H9 (cell line): ENCODE data around the gene GPBP1L1. TPM values are rescaled to one million over a fixed set of nuclear protein-coding genes. Genes with fewer than 3 reads are reported as not detected.

ENCODE experiments used
- DNase-seq: peaks from one replicate; pipeline ENCODE4 v3.0.0-alpha.2; 2017
- H2AFZ ChIP-seq: one replicate; pipeline ENCODE4 v1.6.1; 2013; ENCODE audit warnings: mild to moderate bottlenecking, low read length, control low read depth, moderate library complexity
- H2AK5ac ChIP-seq: 2 replicates; pipeline ENCODE4 v1.6.1; 2013; ENCODE audit warnings: low read length, control low read depth, mixed read lengths; ENCODE audit not compliant: insufficient read length
- H2BK120ac ChIP-seq: one replicate; pipeline ENCODE4 v1.6.1; 2013; ENCODE audit warnings: low read depth, mild to moderate bottlenecking, low read length, control low read depth, inconsistent platforms; ENCODE audit not compliant: poor library complexity, severe bottlenecking
- H2BK12ac ChIP-seq: 2 replicates; pipeline ENCODE4 v1.6.1; 2013; ENCODE audit warnings: low read length, control low read depth, mixed read lengths, low read depth; ENCODE audit not compliant: insufficient read length
- H2BK15ac ChIP-seq: 2 replicates; pipeline ENCODE4 v1.6.1; 2013; ENCODE audit warnings: low read depth, low read length, control low read depth
- H2BK20ac ChIP-seq: one replicate; pipeline ENCODE4 v1.6.1; 2013; ENCODE audit warnings: low read depth, mild to moderate bottlenecking, low read length, control low read depth, inconsistent platforms; ENCODE audit not compliant: poor library complexity, severe bottlenecking
- H2BK5ac ChIP-seq: 2 replicates; pipeline ENCODE4 v1.6.1; 2013; ENCODE audit warnings: low read length, control low read depth, mixed read lengths; ENCODE audit not compliant: insufficient read length
- H3K14ac ChIP-seq: 2 replicates; pipeline ENCODE4 v1.6.1; 2013; ENCODE audit warnings: low read length, control low read depth; ENCODE audit not compliant: insufficient read depth
- H3K18ac ChIP-seq: 2 replicates; pipeline ENCODE4 v1.6.1; 2013; ENCODE audit warnings: low read depth, mild to moderate bottlenecking, mixed read lengths, low read length, control low read depth; ENCODE audit not compliant: insufficient read length
- H3K23ac ChIP-seq: 2 replicates; pipeline ENCODE4 v1.6.1; 2013; ENCODE audit warnings: low read length, control low read depth, mixed read lengths, low read depth; ENCODE audit not compliant: insufficient read length
- H3K23me2 ChIP-seq: 2 replicates; pipeline ENCODE4 v1.6.1; 2013; ENCODE audit warnings: low read depth, mild to moderate bottlenecking, mixed read lengths, low read length, control low read depth; ENCODE audit not compliant: insufficient read length, poor library complexity, severe bottlenecking
- H3K27ac ChIP-seq: 2 replicates; pipeline ENCODE4 v1.5.1; 2013; ENCODE audit warnings: low read length, control low read depth, mixed read lengths, low read depth; ENCODE audit not compliant: insufficient read length
- H3K27me3 ChIP-seq: 2 replicates; pipeline ENCODE4 v1.6.1; 2013; ENCODE audit warnings: low read length, control low read depth, inconsistent platforms; ENCODE audit not compliant: insufficient read depth
- H3K4ac ChIP-seq: 2 replicates; pipeline ENCODE4 v1.6.1; 2013; ENCODE audit warnings: low read depth, mild to moderate bottlenecking, control low read depth, inconsistent platforms, low read length, moderate library complexity
- H3K4me1 ChIP-seq: 2 replicates; pipeline ENCODE4 v1.6.1; 2013; ENCODE audit warnings: low read length, control low read depth, inconsistent platforms; ENCODE audit not compliant: insufficient read depth
- H3K4me2 ChIP-seq: 2 replicates; pipeline ENCODE4 v1.6.1; 2013; ENCODE audit warnings: low read length, control low read depth, mixed read lengths; ENCODE audit not compliant: insufficient read length, insufficient read depth
- H3K56ac ChIP-seq: 2 replicates; pipeline ENCODE4 v1.6.1; 2013; ENCODE audit warnings: low read depth, mild to moderate bottlenecking, mixed read lengths, low read length, control low read depth; ENCODE audit not compliant: insufficient read length
- H3K79me1 ChIP-seq: 2 replicates; pipeline ENCODE4 v1.6.1; 2013; ENCODE audit warnings: low read depth, mild to moderate bottlenecking, moderate library complexity, low read length, control low read depth, inconsistent platforms; ENCODE audit not compliant: insufficient read depth, poor library complexity, severe bottlenecking
- H3K79me2 ChIP-seq: 2 replicates; pipeline ENCODE4 v1.6.1; 2013; ENCODE audit warnings: low read length, control low read depth, inconsistent platforms; ENCODE audit not compliant: insufficient read depth
- H3K9ac ChIP-seq: 2 replicates; pipeline ENCODE4 v1.6.1; 2013; ENCODE audit warnings: low read length, control low read depth, mixed read lengths; ENCODE audit not compliant: insufficient read length; ENCODE audit errors: extremely low read depth
- H3K9me3 ChIP-seq: one replicate; pipeline ENCODE4 v1.6.1; 2013; ENCODE audit warnings: low read depth, low read length, inconsistent platforms; ENCODE audit not compliant: control insufficient read depth
- H3T11ph ChIP-seq: one replicate; pipeline ENCODE4 v1.6.1; 2013; ENCODE audit warnings: mild to moderate bottlenecking, low read length, control low read depth, inconsistent platforms
- H4K20me1 ChIP-seq: one replicate; pipeline ENCODE4 v1.6.1; 2013; ENCODE audit not compliant: control insufficient read depth, insufficient read length, insufficient read depth
- H4K5ac ChIP-seq: 2 replicates; pipeline ENCODE4 v1.6.1; 2013; ENCODE audit warnings: low read depth, mild to moderate bottlenecking, mixed read lengths, low read length, control low read depth; ENCODE audit not compliant: insufficient read length
- H4K8ac ChIP-seq: replicated peaks from 2 replicates; pipeline ENCODE4 v1.6.1; 2013; ENCODE audit warnings: low read length, control low read depth, mixed read lengths, low read depth; ENCODE audit not compliant: insufficient read length
- H4K91ac ChIP-seq: 2 replicates; pipeline ENCODE4 v1.6.1; 2013; ENCODE audit warnings: low read depth, mild to moderate bottlenecking, moderate library complexity, mixed read lengths, low read length, control low read depth; ENCODE audit not compliant: insufficient read length
- H3K27ac Mint-ChIP-seq, 3 experiments: 2 replicates in 2 of 3; 3 replicates in 1 of 3; pipeline ENCODE4 v1.8.0; 2020 to 2021; ENCODE audit warnings: mixed read lengths in 3 of 3, mild to moderate bottlenecking in 1 of 3, moderate library complexity in 1 of 3
- H3K27me3 Mint-ChIP-seq: 2 replicates; pipeline ENCODE4 v1.8.0; 2021; ENCODE audit warnings: low read depth, mild to moderate bottlenecking, moderate library complexity, mixed read lengths
- H3K36me3 Mint-ChIP-seq, 3 experiments: 2 replicates in 2 of 3; 3 replicates in 1 of 3; pipeline ENCODE4 v1.8.0; 2020 to 2021; ENCODE audit warnings: low read depth in 3 of 3, mixed read lengths in 3 of 3; ENCODE audit not compliant: insufficient read depth in 1 of 3
- H3K4me1 Mint-ChIP-seq, 2 experiments: 2 replicates each; pipeline ENCODE4 v1.8.0; 2020; ENCODE audit warnings: mixed read lengths in 2 of 2
- H3K4me3 Mint-ChIP-seq, 2 experiments: 2 replicates in 1 of 2; 3 replicates in 1 of 2; pipeline ENCODE4 v1.8.0; 2020 to 2021; ENCODE audit warnings: mild to moderate bottlenecking in 2 of 2, mixed read lengths in 2 of 2, moderate library complexity in 1 of 2
- H3K9me3 Mint-ChIP-seq, 2 experiments: 2 replicates in 1 of 2; 3 replicates in 1 of 2; pipeline ENCODE4 v1.8.0; 2020; ENCODE audit warnings: mild to moderate bottlenecking in 2 of 2, mixed read lengths in 2 of 2, moderate library complexity in 1 of 2
- WGBS: extraction: QIAGEN DNeasy Blood & Tissue Kit; methylation state at CpG from one replicate; pipeline ENCODE4 v1.1.7; 2013; ENCODE audit warnings: missing lambda C conversion rate, low lambda C conversion rate, mixed read lengths; ENCODE audit not compliant: insufficient read length; ENCODE audit errors: extremely low coverage; 5-methylcytosine and 5-hydroxymethylcytosine counted together
- total RNA-seq: library from RNA; stranded (reverse); gene quantifications from 2 replicates; pipeline ENCODE4 v1.2.1, GENCODE V29; 2021
- TF ChIP-seq, protein P1 (sequence below): fragments of 200-600 bp; sonication (generic); conservative IDR thresholded peaks from 3 replicates; pipeline ENCODE4 v1.8.0; 2021; ENCODE audit warnings: antibody characterized with exemption, mild to moderate bottlenecking

GPBP1L1 gene
- total RNA-seq, 1 experiment from 2014 or later: 115 TPM

GRCh38 chr1:45659222-45659621 lies 27.1 kb downstream of the GPBP1L1 start:
- Histone ChIP-seq H3T11ph (no peak overlapping the region), H2AFZ (no peak overlapping the region), H4K91ac (no peak overlapping the region), H2BK12ac (no peak overlapping the region), H4K8ac (no peak overlapping the region), H3K79me2 (peaks cover 6% of the 10 kb centered on the region; the same call in 1 of the 2 replicates), H2BK5ac (no peak overlapping the region), H4K5ac (no peak overlapping the region), H3K23ac (no peak overlapping the region), H3K23me2 (no peaks in the 10 kb centered on the region), H3K9me3 (no peaks in the 10 kb centered on the region), H3K27me3 (no peaks in the 10 kb centered on the region), H2BK120ac (no peak overlapping the region), H2BK20ac (no peak overlapping the region), H3K14ac (no peak overlapping the region), H3K56ac (no peak overlapping the region), H3K4me2 (no peak overlapping the region), H3K18ac (no peak overlapping the region), H3K79me1 (peaks cover 5% of the 10 kb centered on the region), H4K20me1 (no peaks in the 10 kb centered on the region), H2BK15ac (no peak overlapping the region), H3K4ac (no peak overlapping the region), H3K9ac (no peak overlapping the region), H3K27ac (no peak overlapping the region), H3K4me1 (no peaks in the 10 kb centered on the region), H2AK5ac (no peak overlapping the region)
- Mint-ChIP-seq H3K27ac (no peak overlapping the region), H3K27me3 (no peaks in the 10 kb centered on the region; the same call in 1 of the 2 replicates), H3K36me3 (peaks cover 50 to 70% (median 69%) of the 10 kb centered on the region in 3 experiments), H3K4me1 (peaks cover 8% of the 10 kb centered on the region in 2 experiments; a peak in 3 of 4 replicates), H3K4me3 (no peak overlapping the region), H3K9me3 (no peaks in the 10 kb centered on the region; a peak in 1 of 5 replicates)
- DNase-seq: no peak
- TF ChIP-seq, protein P1, sequence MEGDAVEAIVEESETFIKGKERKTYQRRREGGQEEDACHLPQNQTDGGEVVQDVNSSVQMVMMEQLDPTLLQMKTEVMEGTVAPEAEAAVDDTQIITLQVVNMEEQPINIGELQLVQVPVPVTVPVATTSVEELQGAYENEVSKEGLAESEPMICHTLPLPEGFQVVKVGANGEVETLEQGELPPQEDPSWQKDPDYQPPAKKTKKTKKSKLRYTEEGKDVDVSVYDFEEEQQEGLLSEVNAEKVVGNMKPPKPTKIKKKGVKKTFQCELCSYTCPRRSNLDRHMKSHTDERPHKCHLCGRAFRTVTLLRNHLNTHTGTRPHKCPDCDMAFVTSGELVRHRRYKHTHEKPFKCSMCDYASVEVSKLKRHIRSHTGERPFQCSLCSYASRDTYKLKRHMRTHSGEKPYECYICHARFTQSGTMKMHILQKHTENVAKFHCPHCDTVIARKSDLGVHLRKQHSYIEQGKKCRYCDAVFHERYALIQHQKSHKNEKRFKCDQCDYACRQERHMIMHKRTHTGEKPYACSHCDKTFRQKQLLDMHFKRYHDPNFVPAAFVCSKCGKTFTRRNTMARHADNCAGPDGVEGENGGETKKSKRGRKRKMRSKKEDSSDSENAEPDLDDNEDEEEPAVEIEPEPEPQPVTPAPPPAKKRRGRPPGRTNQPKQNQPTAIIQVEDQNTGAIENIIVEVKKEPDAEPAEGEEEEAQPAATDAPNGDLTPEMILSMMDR: no peak
- no CpG with 5 or more reads among the region's 2 CpGs for WGBS
